NK-92 (cell line): Measurements from ENCODE around the gene ALG2.
"Not testable (repeated sequence)": the region's sequence is repeated elsewhere in the genome, so short reads cannot be mapped to it uniquely, and the experiment has no call there.

Experiments
- DNase-seq: peaks from one replicate; lab custom pipeline; 2025; ENCODE audit not compliant: unreplicated experiment; lab: John Stamatoyannopoulos, UW

Gene ALG2

GRCh38 chr9:99238331-99238730 is 16.6 kb upstream of the ALG2 start:
- no peak for DNase-seq

GRCh38 chr9:99237849-99238248 is 16.1 kb upstream of the ALG2 start:
- not testable (repeated sequence) for DNase-seq

GRCh38 chr9:99237356-99237755 is 15.6 kb upstream of the ALG2 start:
- no peak for DNase-seq

GRCh38 chr9:99235926-99236634 is 14.3 kb upstream of the ALG2 start:
- DNase-seq: no peak

GRCh38 chr9:99235069-99235468 is 13.3 kb upstream of the ALG2 start:
- DNase-seq: no peak

- DNase-seq: no peak
Measured at GRCh38 chr9:99234618-99235017, 12.9 kb upstream of the ALG2 start.

GRCh38 chr9:99231711-99232110 is 10.0 kb upstream of the ALG2 start:
- DNase-seq: no peak

- no peak for DNase-seq
Measured at GRCh38 chr9:99230206-99230605, 8.5 kb upstream of the ALG2 start.

- no peak for DNase-seq
Measured at GRCh38 chr9:99226054-99226453, 4.3 kb upstream of the ALG2 start.

- DNase-seq: no peak
Measured at GRCh38 chr9:99224445-99224844, 2.7 kb upstream of the ALG2 start.

GRCh38 chr9:99222416-99223270 is 901 bp upstream of the ALG2 start:
- DNase-seq: no peak

- no peak for DNase-seq
Measured at GRCh38 chr9:99221266-99221620, 499 bp downstream of the ALG2 start.

GRCh38 chr9:99220011-99220410 is 1.7 kb downstream of the ALG2 start:
- DNase-seq: no peak

- no peak for DNase-seq
Measured at GRCh38 chr9:99216073-99216472, 5.7 kb downstream of the ALG2 start.

GRCh38 chr9:99213197-99213596 is 8.5 kb downstream of the ALG2 start:
- no peak for DNase-seq

- no peak for DNase-seq
Measured at GRCh38 chr9:99211746-99212145, 10.0 kb downstream of the ALG2 start.

GRCh38 chr9:99210572-99210971 is 11.2 kb downstream of the ALG2 start:
- DNase-seq: no peak

- no peak for DNase-seq
Measured at GRCh38 chr9:99201603-99202002, 20.1 kb downstream of the ALG2 start.

- DNase-seq: no peak
Measured at GRCh38 chr9:99199938-99200539, 21.7 kb downstream of the ALG2 start.

GRCh38 chr9:99197987-99198386 is 23.8 kb downstream of the ALG2 start:
- no peak for DNase-seq

- DNase-seq: no peak
Measured at GRCh38 chr9:99197124-99197630, 24.6 kb downstream of the ALG2 start.

GRCh38 chr9:99196484-99196883 is 25.3 kb downstream of the ALG2 start:
- not testable (repeated sequence) for DNase-seq
